ENCODE results near the gene RNF111. TPM values are rescaled to one million over a fixed set of nuclear protein-coding genes. Genes with fewer than 3 reads are reported as not detected.

Gene RNF111
- total RNA-seq, 2 donors from 2014 or later = 21.8 to 31.4 TPM

DNA sequence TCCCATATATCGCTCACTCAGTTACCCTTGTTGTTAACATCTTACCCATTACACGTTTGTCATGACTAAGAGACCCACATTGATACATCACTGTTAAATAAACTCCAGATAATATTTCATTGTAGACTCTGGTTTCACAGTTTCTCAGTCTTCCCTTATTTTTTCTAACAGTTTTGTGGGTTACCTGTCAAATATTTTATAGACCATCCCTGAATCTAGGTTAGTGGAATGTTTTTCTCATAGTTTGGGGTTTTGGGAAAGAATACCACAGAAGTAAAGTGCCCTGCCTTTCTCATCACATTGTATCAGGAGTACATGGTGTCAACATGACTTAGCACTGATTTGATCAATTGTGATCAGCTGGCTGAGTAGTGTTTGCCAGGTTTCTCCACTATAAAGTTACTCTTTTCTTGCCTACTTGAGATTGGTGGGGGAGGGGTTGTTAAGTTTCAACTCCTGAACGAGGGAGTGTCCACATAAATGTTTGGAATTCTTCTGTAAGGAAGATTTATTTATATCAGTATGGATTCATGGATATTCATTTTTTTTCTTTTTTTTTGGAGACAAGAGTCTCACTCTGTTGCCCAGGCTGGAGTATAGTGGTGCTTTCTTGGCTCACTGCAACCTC lies 25.9 kb downstream of the RNF111 start:
- no peaks in the 10 kb centered on the region for H3K36me3 ChIP-seq
- H3K9me3 ChIP-seq = no peaks in the 10 kb centered on the region
- no peak overlapping the region for H3K9ac ChIP-seq (ENCODE audit: low read depth in 2 of 2, low read length in 2 of 2)
- DNase-seq = no peak
- no peaks in the 10 kb centered on the region for H3K4me1 ChIP-seq
- intact Hi-C loops (cut with DNase I) = no loop called here
- TF ChIP-seq, protein P1, sequence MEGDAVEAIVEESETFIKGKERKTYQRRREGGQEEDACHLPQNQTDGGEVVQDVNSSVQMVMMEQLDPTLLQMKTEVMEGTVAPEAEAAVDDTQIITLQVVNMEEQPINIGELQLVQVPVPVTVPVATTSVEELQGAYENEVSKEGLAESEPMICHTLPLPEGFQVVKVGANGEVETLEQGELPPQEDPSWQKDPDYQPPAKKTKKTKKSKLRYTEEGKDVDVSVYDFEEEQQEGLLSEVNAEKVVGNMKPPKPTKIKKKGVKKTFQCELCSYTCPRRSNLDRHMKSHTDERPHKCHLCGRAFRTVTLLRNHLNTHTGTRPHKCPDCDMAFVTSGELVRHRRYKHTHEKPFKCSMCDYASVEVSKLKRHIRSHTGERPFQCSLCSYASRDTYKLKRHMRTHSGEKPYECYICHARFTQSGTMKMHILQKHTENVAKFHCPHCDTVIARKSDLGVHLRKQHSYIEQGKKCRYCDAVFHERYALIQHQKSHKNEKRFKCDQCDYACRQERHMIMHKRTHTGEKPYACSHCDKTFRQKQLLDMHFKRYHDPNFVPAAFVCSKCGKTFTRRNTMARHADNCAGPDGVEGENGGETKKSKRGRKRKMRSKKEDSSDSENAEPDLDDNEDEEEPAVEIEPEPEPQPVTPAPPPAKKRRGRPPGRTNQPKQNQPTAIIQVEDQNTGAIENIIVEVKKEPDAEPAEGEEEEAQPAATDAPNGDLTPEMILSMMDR (IDR thresholded peaks at IDR 0.05) = no peak
- H3K27ac ChIP-seq = no peak overlapping the region
- H3K27me3 ChIP-seq = no peaks in the 10 kb centered on the region
- no peak overlapping the region for H3K4me3 ChIP-seq

DNA sequence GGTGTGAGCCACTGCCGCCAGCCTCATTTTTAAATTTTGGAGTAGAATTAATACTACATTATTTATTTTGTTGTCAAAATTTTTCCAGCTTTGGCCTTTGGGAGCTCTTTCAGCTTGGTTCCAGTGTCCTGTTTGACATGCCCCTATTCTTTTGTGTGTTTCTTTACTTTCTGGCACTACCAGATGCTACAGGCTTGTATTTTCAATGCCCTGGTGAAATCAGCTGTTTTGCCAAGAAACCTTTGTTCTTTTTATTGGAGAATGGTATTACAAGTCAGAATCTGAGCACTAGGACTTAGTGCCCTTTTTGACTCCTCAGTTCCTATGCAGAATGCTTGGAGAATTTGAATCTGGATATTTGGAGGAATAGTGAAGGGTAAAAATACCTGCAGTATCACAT lies 26.6 kb downstream of the RNF111 start:
- Histone ChIP-seq H3K9ac (ENCODE audit: low read depth in 2 of 2, low read length in 2 of 2) (no peak overlapping the region), H3K27ac (no peak overlapping the region)
- intact Hi-C loops (cut with DNase I) = no loop called here

DNA sequence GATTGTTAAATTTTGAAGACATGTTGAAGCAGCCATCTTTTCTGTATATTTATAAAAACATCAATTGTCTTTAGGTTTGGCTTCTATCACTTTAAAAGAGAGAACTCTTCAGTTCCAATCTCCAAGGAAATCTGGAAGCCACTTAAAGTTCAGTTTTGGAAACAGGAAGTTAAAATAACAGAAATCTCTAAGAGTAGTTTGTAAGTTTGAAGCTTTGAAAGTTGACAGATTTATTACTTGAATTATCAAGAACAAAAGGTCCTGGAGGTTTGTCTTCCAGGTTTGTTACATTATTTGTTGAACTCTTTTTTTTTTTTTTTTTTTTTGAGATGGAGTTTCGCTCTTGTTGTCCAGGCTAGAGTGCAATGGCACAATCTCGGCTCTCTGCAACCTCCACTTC lies 30.0 kb downstream of the RNF111 start:
- H3K4me1 ChIP-seq = no peaks in the 10 kb centered on the region
- no peaks in the 10 kb centered on the region for H3K27me3 ChIP-seq
- no peak for DNase-seq
- H3K27ac ChIP-seq = no peak overlapping the region
- no peaks in the 10 kb centered on the region for H3K36me3 ChIP-seq
- H3K9ac ChIP-seq (ENCODE audit: low read depth in 2 of 2, low read length in 2 of 2) = no peak overlapping the region
- TF ChIP-seq, protein P1 (IDR thresholded peaks at IDR 0.05) = no peak
- intact Hi-C loops (cut with DNase I) = no loop called here
- H3K4me3 ChIP-seq = no peak overlapping the region
- no peaks in the 10 kb centered on the region for H3K9me3 ChIP-seq

More for the DNA sequence above, 26.6 kb downstream of the RNF111 start:
- no peaks in the 10 kb centered on the region for H3K27me3 ChIP-seq
- H3K36me3 ChIP-seq = no peaks in the 10 kb centered on the region
- no peak for DNase-seq
- H3K4me3 ChIP-seq = no peak overlapping the region
- TF ChIP-seq, protein P1 (IDR thresholded peaks at IDR 0.05) = no peak
- H3K4me1 ChIP-seq = no peaks in the 10 kb centered on the region
- H3K9me3 ChIP-seq = no peaks in the 10 kb centered on the region

DNA sequence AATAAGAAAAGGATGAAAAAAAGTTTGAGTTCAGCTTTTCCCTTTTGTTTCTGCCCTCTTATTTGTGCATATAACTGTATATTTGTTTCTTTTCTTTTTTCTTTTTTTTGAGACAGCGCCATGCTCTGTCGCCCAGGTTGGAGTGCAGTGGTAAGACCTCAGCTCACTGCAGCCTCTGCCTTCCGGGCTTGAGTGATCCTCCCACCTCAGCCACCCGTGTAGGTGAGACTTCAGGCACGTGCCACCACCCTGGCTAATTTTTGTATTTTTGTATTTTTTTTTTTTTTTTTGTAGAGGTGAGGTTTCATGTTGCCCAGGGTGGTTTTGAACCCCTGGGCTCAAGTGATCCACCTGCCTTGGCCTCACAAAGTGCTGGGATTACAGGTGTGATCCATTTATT lies 31.4 kb downstream of the RNF111 start:
- no peaks in the 10 kb centered on the region for H3K36me3 ChIP-seq
- no peak for DNase-seq
- intact Hi-C loops (cut with DNase I) = no loop called here
- H3K27ac ChIP-seq = no peak overlapping the region
- no peaks in the 10 kb centered on the region for H3K4me1 ChIP-seq
- TF ChIP-seq, protein P1 (IDR thresholded peaks at IDR 0.05) = no peak
- no peak overlapping the region for H3K4me3 ChIP-seq
- H3K27me3 ChIP-seq = no peaks in the 10 kb centered on the region
- H3K9ac ChIP-seq (ENCODE audit: low read depth in 2 of 2, low read length in 2 of 2) = no peak overlapping the region
- H3K9me3 ChIP-seq = no peaks in the 10 kb centered on the region

DNA sequence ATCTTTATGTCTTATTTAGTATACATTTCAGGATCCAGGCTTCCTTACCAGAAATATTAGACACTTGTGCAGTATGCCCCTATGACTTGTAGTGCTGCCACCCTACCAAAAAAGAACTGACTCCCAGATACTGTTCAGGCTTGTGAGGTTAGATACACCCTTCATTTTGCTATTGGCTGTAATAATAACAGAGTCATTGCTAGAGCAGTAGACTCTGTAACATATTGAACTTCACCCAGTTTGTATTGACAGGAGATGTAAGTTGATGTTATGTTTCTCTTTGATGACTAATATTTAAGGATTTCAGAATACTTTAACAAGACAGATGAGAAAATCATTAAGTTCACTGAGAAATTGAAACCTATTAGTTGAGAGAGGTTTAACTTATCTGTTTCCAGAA lies 32.9 kb downstream of the RNF111 start:
- Histone ChIP-seq H3K27me3 (no peaks in the 10 kb centered on the region), H3K27ac (no peak overlapping the region), H3K4me1 (no peaks in the 10 kb centered on the region), H3K9ac (ENCODE audit: low read depth in 2 of 2, low read length in 2 of 2) (no peak overlapping the region), H3K9me3 (no peaks in the 10 kb centered on the region), H3K36me3 (no peaks in the 10 kb centered on the region), H3K4me3 (no peak overlapping the region)
- intact Hi-C loops (cut with DNase I) = no loop called here
- TF ChIP-seq, protein P1 (IDR thresholded peaks at IDR 0.05) = no peak
- DNase-seq = no peak
